ENCODE data around the gene ABAT.

GRCh38 chr16:8674413-8675022, at the start of gene ABAT:
- TF ChIP-seq CTCF (IDR thresholded peaks at IDR 0.05 in 4 of 5, conservative IDR thresholded peaks at IDR 0.05 in 1 of 5) (no peak), POLR2A (IDR thresholded peaks at IDR 0.05) (peak; percentile 23 to 30)

All from gastrocnemius medialis (tissue), 4 donors.